ENCODE data around the gene OR4A16. TPM values are rescaled to one million over a fixed set of nuclear protein-coding genes. Genes with fewer than 3 reads are reported as not detected.

Gene OR4A16, protein sequence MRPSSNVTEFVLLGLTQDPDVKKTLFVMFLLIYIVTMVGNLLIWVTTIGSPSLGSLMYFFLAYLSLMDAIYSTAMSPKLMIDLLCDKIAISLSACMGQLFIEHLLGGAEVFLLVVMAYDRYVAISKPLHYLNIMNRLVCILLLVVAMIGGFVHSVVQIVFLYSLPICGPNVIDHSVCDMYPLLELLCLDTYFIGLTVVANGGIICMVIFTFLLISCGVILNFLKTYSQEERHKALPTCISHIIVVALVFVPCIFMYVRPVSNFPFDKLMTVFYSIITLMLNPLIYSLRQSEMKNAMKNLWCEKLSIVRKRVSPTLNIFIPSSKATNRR
- not detected in 2 replicates for total RNA-seq (2014; rRNA removed; shearing (Covaris generic); ENCODE audit: low replicate concordance)

DNA sequence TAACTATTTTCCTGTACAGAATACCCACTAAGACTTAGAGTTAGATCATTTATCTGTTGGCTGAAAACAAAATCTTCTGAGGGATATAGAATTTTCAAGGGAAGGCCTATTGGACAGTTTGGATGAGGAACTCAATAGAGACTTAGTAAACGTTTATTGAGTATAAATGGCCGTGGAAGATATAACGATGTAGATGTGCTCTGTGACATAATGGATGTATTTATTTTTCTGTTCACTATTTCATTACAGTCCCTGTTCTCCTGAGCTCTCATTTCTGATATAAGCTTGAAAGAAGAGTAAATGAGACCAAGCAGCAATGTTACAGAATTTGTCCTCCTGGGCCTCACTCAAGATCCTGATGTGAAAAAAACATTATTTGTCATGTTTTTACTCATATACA, at the start of gene OR4A16:
OR4A16 (plus strand) TSS at position 301 of the 400 bp plus-strand sequence; CDS start at position 301, 0 bp downstream.
- peaks cover 20% of the 10 kb centered on the region for H3K9me3 ChIP-seq (ENCODE audit: low read length)
- H3K9me2 ChIP-seq (replicated peaks; ENCODE audit: insufficient read depth, low read length): no peaks in the 10 kb centered on the region
- H3K9ac ChIP-seq (ENCODE audit: low read length): no peak within 1 kb of the TSS
- no peaks in the 10 kb centered on the region for H3K79me2 ChIP-seq (ENCODE audit: low read length)
- H3K36me3 ChIP-seq (ENCODE audit: insufficient read depth, low read length): no peaks in the 10 kb centered on the region
- no peaks in the 10 kb centered on the region for H3K27me3 ChIP-seq (ENCODE audit: low read length)
- H4K20me1 ChIP-seq (ENCODE audit: insufficient read depth, low read depth, low read length): no peaks in the 10 kb centered on the region
- H3K4me1 ChIP-seq (ENCODE audit: low read length): no peaks in the 10 kb centered on the region
- DNase-seq: no peak
- no peak within 1 kb of the TSS for H2AFZ ChIP-seq (ENCODE audit: low read length)
- H3K27ac ChIP-seq (ENCODE audit: low read length): no peak within 1 kb of the TSS
- H3K4me3 ChIP-seq (ENCODE audit: low read length): no peak within 1 kb of the TSS
- no peak within 1 kb of the TSS for H3K4me2 ChIP-seq (ENCODE audit: low read depth, low read length, poor library complexity, severe bottlenecking)

DNA sequence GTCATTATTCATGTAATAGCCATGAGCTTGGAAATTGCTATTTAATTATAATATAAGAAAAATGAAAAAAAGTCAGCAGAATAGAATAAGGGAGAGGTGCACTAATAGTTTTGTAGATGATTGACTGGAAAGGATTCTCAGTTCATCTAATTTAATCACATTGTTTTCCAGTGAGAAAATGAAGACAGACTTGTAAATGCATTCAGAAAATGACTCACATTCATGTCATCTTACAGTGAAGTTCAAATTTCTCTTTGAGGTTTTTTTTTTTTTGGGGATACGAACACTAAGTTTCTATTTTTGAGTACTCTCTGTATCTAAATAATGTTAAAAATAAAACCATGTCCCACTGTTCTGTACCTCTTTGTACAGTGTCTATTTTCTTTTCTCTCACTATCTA, 18.5 kb upstream of the OR4A16 start:
- H3K4me3 ChIP-seq (ENCODE audit: low read length): no peak overlapping the region
- no peak overlapping the region for H3K4me2 ChIP-seq (ENCODE audit: low read depth, low read length, poor library complexity, severe bottlenecking)
- H3K4me1 ChIP-seq (ENCODE audit: low read length): no peaks in the 10 kb centered on the region
- peaks cover 13% of the 10 kb centered on the region; the same call in 1 of the 2 replicates for H3K9me3 ChIP-seq (ENCODE audit: low read length)
- no peak overlapping the region for H3K9ac ChIP-seq (ENCODE audit: low read length)
- H3K36me3 ChIP-seq (ENCODE audit: insufficient read depth, low read length): no peaks in the 10 kb centered on the region
- H2AFZ ChIP-seq (ENCODE audit: low read length): no peak overlapping the region
- no peaks in the 10 kb centered on the region for H3K79me2 ChIP-seq (ENCODE audit: low read length)
- no peak overlapping the region for H3K27ac ChIP-seq (ENCODE audit: low read length)
- no peaks in the 10 kb centered on the region for H4K20me1 ChIP-seq (ENCODE audit: insufficient read depth, low read depth, low read length)
- no peak for DNase-seq
- no peaks in the 10 kb centered on the region for H3K27me3 ChIP-seq (ENCODE audit: low read length)
- H3K9me2 ChIP-seq (replicated peaks; ENCODE audit: insufficient read depth, low read length): no peaks in the 10 kb centered on the region

DNA sequence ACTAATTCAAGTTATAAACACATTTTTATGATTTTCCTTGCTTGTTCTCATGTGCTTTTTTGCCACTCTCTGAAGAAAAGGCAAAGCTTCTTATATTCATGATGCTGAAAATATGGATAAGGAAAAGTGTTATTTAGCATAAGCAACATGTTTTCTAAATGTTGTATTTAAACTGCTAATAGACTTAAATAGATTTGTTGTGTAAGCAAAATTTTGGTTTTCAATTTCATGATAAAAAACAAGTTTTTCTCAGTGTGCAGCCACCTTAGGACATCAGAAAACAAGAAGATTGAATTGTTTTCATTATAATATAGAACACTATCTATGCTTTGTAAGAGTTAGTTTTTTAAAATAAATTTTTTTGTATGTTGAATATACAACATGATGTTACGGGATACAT, 2.3 kb downstream of the OR4A16 start:
- Histone ChIP-seq H3K4me2 (ENCODE audit: low read depth, low read length, poor library complexity, severe bottlenecking) (no peak overlapping the region), H3K9ac (ENCODE audit: low read length) (no peak overlapping the region), H3K27me3 (ENCODE audit: low read length) (no peaks in the 10 kb centered on the region), H3K4me1 (ENCODE audit: low read length) (no peaks in the 10 kb centered on the region), H3K9me2 (replicated peaks; ENCODE audit: insufficient read depth, low read length) (no peaks in the 10 kb centered on the region), H3K79me2 (ENCODE audit: low read length) (no peaks in the 10 kb centered on the region), H3K36me3 (ENCODE audit: insufficient read depth, low read length) (no peaks in the 10 kb centered on the region), H4K20me1 (ENCODE audit: insufficient read depth, low read depth, low read length) (no peaks in the 10 kb centered on the region), H2AFZ (ENCODE audit: low read length) (no peak overlapping the region), H3K4me3 (ENCODE audit: low read length) (no peak overlapping the region), H3K9me3 (ENCODE audit: low read length) (peaks cover 22% of the 10 kb centered on the region), H3K27ac (ENCODE audit: low read length) (no peak overlapping the region)
- no peak for DNase-seq

DNA sequence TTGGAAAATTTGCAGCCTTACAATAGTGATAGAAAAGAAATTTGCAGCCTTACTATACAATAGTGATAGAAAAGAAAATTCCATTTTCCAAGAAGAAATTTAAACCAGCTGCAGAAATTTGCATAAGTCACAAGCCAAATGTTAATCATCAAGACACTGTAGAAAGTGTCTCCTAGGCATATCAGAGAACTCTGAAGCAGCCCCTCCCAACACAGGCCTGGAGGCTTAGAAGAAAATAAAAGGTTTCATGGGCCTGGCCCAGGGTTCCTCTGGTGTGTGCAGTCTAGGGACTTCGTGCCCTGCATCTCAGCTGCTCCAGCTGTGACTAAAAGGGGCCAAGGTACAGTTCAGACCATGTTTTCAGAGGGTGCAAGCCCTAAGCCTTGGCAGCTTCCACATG, 6.0 kb downstream of the OR4A16 start:
- Histone ChIP-seq H3K4me1 (ENCODE audit: low read length) (no peaks in the 10 kb centered on the region), H3K4me2 (ENCODE audit: low read depth, low read length, poor library complexity, severe bottlenecking) (no peak overlapping the region), H3K27me3 (ENCODE audit: low read length) (no peaks in the 10 kb centered on the region), H3K9me3 (ENCODE audit: low read length) (peaks cover 22% of the 10 kb centered on the region), H3K9me2 (replicated peaks; ENCODE audit: insufficient read depth, low read length) (no peaks in the 10 kb centered on the region), H2AFZ (ENCODE audit: low read length) (no peak overlapping the region), H3K4me3 (ENCODE audit: low read length) (no peak overlapping the region), H3K27ac (ENCODE audit: low read length) (no peak overlapping the region), H3K9ac (ENCODE audit: low read length) (no peak overlapping the region), H3K36me3 (ENCODE audit: insufficient read depth, low read length) (no peaks in the 10 kb centered on the region), H3K79me2 (ENCODE audit: low read length) (no peaks in the 10 kb centered on the region), H4K20me1 (ENCODE audit: insufficient read depth, low read depth, low read length) (no peaks in the 10 kb centered on the region)
- no peak for DNase-seq

DNA sequence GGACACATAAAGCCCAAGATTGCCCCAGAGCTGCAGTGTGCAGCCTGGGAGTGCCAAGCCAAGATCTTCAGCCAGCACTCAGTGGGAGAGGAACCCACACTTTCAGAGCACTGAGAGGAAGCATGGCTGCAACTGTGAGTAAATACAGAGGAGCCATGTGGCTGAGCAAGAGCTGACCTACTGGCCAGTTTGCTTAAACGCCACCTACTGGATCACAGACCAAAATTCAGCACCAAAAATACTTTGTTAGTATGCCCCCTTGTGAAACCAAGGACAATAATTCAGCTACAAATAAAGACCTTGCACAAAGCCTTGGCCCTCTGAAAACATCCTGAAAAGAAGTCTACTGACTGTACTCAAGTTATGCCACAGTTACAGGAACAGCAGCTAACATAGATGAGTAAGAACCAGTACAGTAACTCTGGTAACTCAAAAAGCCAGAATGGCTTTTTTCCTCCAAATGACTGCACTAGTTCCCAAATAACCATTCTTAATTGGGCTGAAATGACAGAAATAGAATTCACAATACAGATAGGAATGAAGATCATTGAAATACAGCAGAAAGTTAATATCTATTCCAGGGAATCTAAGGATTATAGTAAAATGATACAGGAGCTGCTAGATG, 14.7 kb downstream of the OR4A16 start:
- H3K4me2 ChIP-seq (ENCODE audit: low read depth, low read length, poor library complexity, severe bottlenecking): no peak overlapping the region
- H3K9ac ChIP-seq (ENCODE audit: low read length): no peak overlapping the region
- no peaks in the 10 kb centered on the region for H3K27me3 ChIP-seq (ENCODE audit: low read length)
- no peaks in the 10 kb centered on the region for H3K36me3 ChIP-seq (ENCODE audit: insufficient read depth, low read length)
- H2AFZ ChIP-seq (ENCODE audit: low read length): no peak overlapping the region
- H3K27ac ChIP-seq (ENCODE audit: low read length): no peak overlapping the region
- H3K4me3 ChIP-seq (ENCODE audit: low read length): no peak overlapping the region
- H3K4me1 ChIP-seq (ENCODE audit: low read length): no peaks in the 10 kb centered on the region
- no peaks in the 10 kb centered on the region for H3K9me2 ChIP-seq (replicated peaks; ENCODE audit: insufficient read depth, low read length)
- peak; percentile 74 for DNase-seq
- H4K20me1 ChIP-seq (ENCODE audit: insufficient read depth, low read depth, low read length): no peaks in the 10 kb centered on the region
- peaks cover 4% of the 10 kb centered on the region for H3K9me3 ChIP-seq (ENCODE audit: low read length)
- H3K79me2 ChIP-seq (ENCODE audit: low read length): no peaks in the 10 kb centered on the region

DNA sequence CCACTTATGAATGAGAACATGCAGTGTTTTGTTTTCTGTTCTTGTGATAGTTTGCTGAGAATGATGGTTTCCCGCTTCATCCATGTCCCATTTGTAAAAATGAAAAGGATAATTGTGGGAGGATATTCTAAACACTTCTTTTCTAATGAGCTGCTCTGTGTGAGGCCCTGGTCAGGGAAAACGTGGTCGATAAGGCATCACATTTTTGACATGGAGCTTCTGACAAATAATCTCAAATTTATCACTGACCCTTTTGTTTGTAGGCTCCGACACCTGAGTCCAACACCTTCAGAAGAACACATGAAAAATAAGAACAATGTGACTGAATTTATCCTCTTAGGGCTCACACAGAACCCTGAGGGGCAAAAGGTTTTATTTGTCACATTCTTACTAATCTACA, 24.7 kb downstream of the OR4A16 start, which contains the start of gene OR4A15:
OR4A15 (plus strand) TSS at position 301 of the 400 bp plus-strand sequence; CDS start at position 301, 0 bp downstream.
- H2AFZ ChIP-seq (ENCODE audit: low read length): no peak within 1 kb of the TSS
- no peaks in the 10 kb centered on the region for H4K20me1 ChIP-seq (ENCODE audit: insufficient read depth, low read depth, low read length)
- no peaks in the 10 kb centered on the region for H3K27me3 ChIP-seq (ENCODE audit: low read length)
- no peak within 1 kb of the TSS for H3K9ac ChIP-seq (ENCODE audit: low read length)
- H3K4me2 ChIP-seq (ENCODE audit: low read depth, low read length, poor library complexity, severe bottlenecking): no peak within 1 kb of the TSS
- DNase-seq: no peak
- H3K4me3 ChIP-seq (ENCODE audit: low read length): no peak within 1 kb of the TSS
- no peak within 1 kb of the TSS for H3K27ac ChIP-seq (ENCODE audit: low read length)
- H3K79me2 ChIP-seq (ENCODE audit: low read length): no peaks in the 10 kb centered on the region
- no peaks in the 10 kb centered on the region for H3K9me2 ChIP-seq (replicated peaks; ENCODE audit: insufficient read depth, low read length)
- H3K9me3 ChIP-seq (ENCODE audit: low read length): peaks cover 25% of the 10 kb centered on the region; the same call in 1 of the 2 replicates
- no peaks in the 10 kb centered on the region for H3K36me3 ChIP-seq (ENCODE audit: insufficient read depth, low read length)
- H3K4me1 ChIP-seq (ENCODE audit: low read length): no peaks in the 10 kb centered on the region

Other genes with a start within 250 kb of the OR4A16 start
- gene TRIM48, start 81.0 kb upstream of the OR4A16 start, total RNA-seq (2014; rRNA removed; shearing (Covaris generic); ENCODE audit: low replicate concordance): not detected in 2 replicates
- gene OR4A15, start 24.8 kb downstream of the OR4A16 start, total RNA-seq (2014; rRNA removed; shearing (Covaris generic); ENCODE audit: low replicate concordance): not detected in 2 replicates
- not detected in 2 replicates for gene OR4C15, start 211.3 kb downstream of the OR4A16 start, total RNA-seq (2014; rRNA removed; shearing (Covaris generic); ENCODE audit: low replicate concordance)
- not detected in 2 replicates for gene OR4C16, start 228.9 kb downstream of the OR4A16 start, total RNA-seq (2014; rRNA removed; shearing (Covaris generic); ENCODE audit: low replicate concordance)

Data from Karpas-422 (cell line).